Measurements from ENCODE around the gene STK11.
"Not testable (repeated sequence)": the region's sequence is repeated elsewhere in the genome, so short reads cannot be mapped to it uniquely, and the experiment has no call there.

Gene STK11

DNA sequence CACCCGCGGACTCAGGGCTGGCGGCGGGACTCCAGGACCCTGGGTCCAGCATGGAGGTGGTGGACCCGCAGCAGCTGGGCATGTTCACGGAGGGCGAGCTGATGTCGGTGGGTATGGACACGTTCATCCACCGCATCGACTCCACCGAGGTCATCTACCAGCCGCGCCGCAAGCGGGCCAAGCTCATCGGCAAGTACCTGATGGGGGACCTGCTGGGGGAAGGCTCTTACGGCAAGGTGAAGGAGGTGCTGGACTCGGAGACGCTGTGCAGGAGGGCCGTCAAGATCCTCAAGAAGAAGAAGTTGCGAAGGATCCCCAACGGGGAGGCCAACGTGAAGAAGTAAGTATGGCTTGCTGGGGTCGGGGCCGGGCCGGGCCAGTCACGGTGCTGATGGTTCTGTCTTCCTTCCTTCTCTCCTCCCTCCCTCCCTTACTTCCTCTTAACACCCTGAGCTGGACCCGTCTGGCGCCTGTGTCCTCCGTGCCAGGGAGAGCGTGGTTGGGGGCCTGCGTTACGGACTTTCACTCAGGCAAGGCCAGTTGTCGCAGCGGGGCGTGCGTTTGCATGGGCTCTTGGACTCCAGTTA, 1.4 kb downstream of the STK11 start:
- DNase-seq (ENCODE audit: low read depth in 2 of 2) = no peak

DNA sequence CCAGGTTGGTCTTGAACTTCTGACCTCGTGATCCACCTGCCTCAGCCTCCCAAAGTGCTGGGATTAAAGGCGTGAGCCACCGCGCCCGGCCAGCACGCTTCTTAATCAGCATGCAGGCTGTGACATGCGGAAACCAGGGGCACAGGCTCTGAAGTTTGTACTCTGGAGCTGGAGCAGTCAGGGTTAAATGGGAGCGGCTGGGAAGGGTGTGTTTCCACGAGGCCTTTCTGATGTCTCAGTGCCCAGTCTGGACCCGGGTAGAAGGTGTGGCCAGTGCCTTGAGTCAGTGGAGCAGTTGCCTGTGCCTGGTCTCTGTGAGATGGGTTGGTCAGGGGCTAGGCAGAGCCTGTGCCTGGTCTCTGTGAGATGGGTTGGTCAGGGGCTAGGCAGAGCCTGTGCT, 3.3 kb downstream of the STK11 start:
- DNase-seq (ENCODE audit: low read depth in 2 of 2) = not testable (repeated sequence)

DNA sequence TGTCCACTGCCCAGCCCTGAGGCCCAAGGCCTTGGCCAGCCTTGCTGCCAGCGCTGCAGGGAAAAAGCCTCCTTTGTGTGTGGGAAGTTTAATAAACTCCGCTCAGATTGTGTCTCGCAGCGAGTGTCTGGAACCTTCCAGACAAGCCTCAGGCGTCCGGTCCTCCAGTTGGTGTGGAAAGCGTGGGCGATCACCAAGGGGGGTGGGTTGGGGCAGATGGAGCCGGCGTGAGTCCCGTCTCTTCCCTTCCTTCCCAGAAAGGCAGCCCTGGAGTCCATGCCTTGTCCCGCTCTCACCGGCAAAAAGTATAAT, 4.6 kb downstream of the STK11 start:
- no peak for DNase-seq (ENCODE audit: low read depth in 2 of 2)

DNA sequence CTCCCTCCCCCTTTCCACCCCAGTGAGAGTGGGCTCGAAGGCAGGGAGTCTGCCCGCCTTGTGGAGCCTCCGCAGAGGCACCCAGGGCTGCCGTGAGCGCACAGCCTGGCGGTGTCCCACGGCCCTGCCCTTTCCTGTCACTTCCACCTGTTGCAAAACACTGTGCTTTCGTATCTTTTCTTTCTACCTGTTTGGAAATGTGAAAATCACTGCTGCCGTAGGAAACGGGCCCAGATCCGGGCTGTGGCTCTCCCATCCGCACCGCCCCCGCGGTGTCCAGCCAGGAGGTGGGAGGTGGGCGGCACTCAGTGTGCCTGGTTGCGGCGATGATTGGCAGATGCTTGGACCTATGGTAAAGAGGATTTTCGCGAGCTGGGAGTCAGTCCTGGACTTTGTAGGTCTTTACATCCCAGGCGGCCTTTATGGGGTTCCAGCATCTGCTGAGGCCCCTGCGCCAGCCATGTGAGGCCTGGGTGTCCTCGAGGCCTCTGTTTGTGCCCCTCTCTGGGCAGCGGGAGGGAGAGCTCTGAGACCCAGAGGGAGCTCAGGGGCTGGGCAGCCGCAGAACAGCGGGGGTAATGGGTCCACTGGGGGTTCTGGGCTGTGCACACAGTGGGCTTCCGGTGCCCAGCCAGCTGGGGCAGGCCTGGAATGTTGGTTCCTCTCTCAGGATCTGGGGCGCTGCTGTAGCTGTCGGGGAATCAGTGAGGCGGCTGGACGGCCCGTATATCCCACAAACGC, 6.1 kb downstream of the STK11 start:
- no peak for DNase-seq (ENCODE audit: low read depth in 2 of 2)

GRCh38 chr19:1213391-1214286, 8.1 kb downstream of the STK11 start:
- no peak for DNase-seq (ENCODE audit: low read depth in 2 of 2)

DNA sequence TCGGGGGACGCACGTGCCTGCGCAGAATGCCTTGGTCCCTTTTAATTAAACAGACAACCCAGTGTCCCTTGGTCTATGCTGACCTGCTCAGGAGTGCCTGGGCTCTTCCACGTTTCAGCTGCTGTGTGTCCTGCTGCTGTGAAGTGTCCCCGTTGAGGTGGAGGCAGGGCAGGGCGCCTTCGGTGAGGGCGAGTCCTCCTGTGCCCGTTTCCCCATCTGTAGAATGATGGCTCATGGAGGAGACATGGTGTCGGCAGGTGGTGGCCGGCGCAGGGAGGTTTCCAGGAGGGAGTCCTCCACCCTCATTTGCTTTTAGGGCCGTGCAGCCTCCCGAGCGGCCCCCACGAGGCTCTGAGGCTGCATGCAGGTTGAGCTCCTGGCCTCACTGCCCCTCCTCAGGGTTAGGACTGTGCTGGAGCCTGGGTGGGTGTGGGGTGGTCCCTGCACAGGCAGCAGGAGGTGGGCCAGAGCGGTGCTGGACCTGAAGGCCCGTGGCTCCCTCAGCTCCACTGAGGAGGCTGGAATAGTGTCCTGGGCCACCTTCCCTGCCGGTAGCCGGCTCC, 8.8 kb downstream of the STK11 start:
- no peak for DNase-seq (ENCODE audit: low read depth in 2 of 2)

- no peak for DNase-seq (ENCODE audit: low read depth in 2 of 2)
Measured at GRCh38 chr19:1214862-1215731, 9.5 kb downstream of the STK11 start.

DNA sequence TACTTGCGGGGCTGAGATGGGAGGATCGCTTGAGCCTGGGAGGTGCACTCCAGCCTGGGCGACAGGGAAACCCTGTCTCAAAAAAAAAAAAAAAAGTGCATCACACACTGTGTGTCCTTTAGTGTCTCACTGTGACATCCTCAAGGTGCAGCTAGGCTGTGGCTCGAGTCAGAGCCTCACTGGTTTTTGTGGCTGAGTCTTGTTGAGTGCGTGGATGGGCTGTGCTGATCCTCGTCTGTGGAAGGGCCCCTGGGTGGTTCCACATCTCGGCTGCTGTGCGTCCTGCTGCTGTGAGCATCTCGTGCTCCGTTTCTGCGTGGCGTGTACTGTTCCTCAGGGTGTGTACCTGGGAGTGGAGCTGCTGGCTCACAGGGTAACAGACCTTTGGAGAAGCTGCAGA, 11.2 kb downstream of the STK11 start:
- no peak for DNase-seq (ENCODE audit: low read depth in 2 of 2)

GRCh38 chr19:1217366-1217765, 11.8 kb downstream of the STK11 start:
- no peak for DNase-seq (ENCODE audit: low read depth in 2 of 2)

GRCh38 chr19:1218751-1219567, 13.4 kb downstream of the STK11 start:
- DNase-seq (ENCODE audit: low read depth in 2 of 2) = no peak

GRCh38 chr19:1219786-1220476, 14.4 kb downstream of the STK11 start:
- no peak for DNase-seq (ENCODE audit: low read depth in 2 of 2)

DNA sequence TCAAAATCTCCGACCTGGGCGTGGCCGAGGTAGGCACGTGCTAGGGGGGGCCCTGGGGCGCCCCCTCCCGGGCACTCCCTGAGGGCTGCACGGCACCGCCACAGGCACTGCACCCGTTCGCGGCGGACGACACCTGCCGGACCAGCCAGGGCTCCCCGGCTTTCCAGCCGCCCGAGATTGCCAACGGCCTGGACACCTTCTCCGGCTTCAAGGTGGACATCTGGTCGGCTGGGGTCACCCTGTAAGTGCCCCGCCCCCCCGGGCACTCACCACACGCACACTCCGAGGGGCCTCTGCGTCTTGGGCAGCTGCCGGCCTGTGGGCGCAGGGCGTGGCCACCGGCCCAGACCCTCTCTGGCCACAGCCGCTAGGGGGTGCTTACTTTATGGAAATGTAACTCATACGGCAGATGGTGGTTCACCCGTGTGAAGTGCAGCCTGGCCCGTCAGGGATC, 14.9 kb downstream of the STK11 start:
- no peak for DNase-seq (ENCODE audit: low read depth in 2 of 2)

DNA sequence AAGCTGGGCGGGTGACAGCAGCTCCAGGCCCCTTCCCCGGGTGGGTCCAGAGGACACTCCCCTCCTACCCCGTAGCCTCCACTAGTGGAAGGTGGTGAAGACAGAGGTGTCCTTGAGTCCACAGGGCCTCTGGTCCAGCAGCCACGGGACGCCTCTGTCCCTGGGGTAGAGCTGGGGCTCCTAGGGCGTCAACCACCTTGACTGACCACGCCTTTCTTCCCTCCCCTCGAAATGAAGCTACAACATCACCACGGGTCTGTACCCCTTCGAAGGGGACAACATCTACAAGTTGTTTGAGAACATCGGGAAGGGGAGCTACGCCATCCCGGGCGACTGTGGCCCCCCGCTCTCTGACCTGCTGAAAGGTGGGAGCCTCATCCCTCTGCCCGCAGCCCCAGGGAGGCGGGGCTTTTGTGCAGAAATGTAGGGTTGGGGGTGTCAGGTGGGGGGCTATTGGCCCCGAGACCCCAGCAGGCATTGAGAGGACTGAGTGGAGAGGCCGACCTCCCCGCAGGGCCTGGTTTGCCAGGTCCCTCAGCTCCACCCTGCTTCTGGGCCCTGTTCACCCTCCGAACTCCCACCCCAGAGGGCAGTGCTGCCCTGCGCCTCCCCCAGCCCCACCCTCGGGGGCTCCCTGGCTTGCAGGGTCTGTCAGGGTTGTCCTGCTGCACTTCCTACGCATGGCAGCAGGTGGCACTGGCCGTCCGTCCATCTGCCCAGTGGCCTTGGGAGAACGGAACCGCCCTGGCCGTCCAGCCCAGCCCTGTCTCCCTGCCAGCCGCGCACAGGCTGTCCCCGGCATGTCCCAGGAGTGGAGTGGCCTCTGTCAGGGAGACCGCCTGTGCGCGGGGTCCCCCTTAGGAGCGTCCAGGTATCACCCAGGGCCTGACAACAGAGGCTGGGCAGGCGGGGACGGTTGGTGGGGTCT, 15.7 kb downstream of the STK11 start:
- no peak for DNase-seq (ENCODE audit: low read depth in 2 of 2)

- DNase-seq (ENCODE audit: low read depth in 2 of 2) = no peak
Measured at GRCh38 chr19:1221904-1222255, 16.3 kb downstream of the STK11 start.

GRCh38 chr19:1222394-1222793, 16.8 kb downstream of the STK11 start:
- no peak for DNase-seq (ENCODE audit: low read depth in 2 of 2)

DNA sequence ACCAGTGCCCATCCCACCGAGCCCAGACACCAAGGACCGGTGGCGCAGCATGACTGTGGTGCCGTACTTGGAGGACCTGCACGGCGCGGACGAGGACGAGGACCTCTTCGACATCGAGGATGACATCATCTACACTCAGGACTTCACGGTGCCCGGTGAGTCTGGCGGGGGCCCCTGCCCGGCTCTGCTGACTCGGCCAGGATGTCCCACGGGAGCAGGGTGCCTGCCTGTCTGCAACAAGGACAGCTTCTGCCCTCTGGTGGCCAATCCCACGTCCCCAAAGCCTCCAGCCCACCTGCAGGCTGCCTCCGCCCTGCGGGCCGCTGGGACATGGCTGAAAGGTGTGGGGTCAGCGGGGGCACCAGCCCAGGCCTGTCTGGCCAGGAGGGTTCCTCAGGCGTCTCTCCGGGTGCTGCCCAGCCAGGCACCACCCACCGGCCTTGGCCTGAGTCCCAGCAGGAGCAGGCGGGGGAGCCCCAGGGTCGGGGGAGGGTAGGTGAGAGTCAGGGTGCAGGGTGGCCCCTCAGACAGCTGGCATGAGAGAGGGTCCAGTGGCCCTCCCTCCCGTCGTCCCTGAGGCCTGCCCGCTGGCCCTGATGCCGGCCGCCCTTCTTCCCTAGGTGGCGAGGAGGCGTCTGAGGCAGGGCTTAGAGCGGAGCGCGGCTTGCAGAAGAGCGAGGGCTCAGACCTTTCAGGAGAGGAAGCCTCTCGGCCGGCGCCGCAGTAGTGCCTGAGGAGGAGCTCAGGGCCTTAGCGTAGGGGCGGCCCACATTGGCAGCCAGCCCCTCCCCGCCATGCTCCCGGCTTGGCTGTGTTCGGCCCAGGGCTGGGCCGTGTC, 17.7 kb downstream of the STK11 start:
- no peak for DNase-seq (ENCODE audit: low read depth in 2 of 2)

- no peak for DNase-seq (ENCODE audit: low read depth in 2 of 2)
Measured at GRCh38 chr19:1224047-1224825, 18.7 kb downstream of the STK11 start.
